ENCODE measurements around the gene SAMD11. TPM values are rescaled to one million over a fixed set of nuclear protein-coding genes. Genes with fewer than 3 reads are reported as not detected.

Gene SAMD11
- total RNA-seq, 4 donors from 2014 or later: 14.2 to 21.2 (median 17.4) TPM

GRCh38 chr1:978069-978834 is 54.5 kb downstream of the SAMD11 start:
- ATAC-seq: no peak
- no CpG with 5 or more reads among the region's 44 CpGs for WGBS, 2 donors (ENCODE audit: low coverage in 1 of 2)
- Histone ChIP-seq H3K4me3 (no peak overlapping the region), H3K4me1 (peaks cover 0 to 14% (median 5%) of the 10 kb centered on the region in 3 donors), H3K36me3 (no peaks in the 10 kb centered on the region), H3K27ac (no peak overlapping the region), H3K27me3 (peaks cover 74% of the 10 kb centered on the region), H3K9me3 (no peaks in the 10 kb centered on the region)
- TF ChIP-seq POLR2A (IDR thresholded peaks at IDR 0.05) (no peak), CTCF (IDR thresholded peaks at IDR 0.05) (no peak), POLR2AphosphoS5 (IDR thresholded peaks at IDR 0.05) (no peak), EP300 (IDR thresholded peaks at IDR 0.05) (no peak)

DNA sequence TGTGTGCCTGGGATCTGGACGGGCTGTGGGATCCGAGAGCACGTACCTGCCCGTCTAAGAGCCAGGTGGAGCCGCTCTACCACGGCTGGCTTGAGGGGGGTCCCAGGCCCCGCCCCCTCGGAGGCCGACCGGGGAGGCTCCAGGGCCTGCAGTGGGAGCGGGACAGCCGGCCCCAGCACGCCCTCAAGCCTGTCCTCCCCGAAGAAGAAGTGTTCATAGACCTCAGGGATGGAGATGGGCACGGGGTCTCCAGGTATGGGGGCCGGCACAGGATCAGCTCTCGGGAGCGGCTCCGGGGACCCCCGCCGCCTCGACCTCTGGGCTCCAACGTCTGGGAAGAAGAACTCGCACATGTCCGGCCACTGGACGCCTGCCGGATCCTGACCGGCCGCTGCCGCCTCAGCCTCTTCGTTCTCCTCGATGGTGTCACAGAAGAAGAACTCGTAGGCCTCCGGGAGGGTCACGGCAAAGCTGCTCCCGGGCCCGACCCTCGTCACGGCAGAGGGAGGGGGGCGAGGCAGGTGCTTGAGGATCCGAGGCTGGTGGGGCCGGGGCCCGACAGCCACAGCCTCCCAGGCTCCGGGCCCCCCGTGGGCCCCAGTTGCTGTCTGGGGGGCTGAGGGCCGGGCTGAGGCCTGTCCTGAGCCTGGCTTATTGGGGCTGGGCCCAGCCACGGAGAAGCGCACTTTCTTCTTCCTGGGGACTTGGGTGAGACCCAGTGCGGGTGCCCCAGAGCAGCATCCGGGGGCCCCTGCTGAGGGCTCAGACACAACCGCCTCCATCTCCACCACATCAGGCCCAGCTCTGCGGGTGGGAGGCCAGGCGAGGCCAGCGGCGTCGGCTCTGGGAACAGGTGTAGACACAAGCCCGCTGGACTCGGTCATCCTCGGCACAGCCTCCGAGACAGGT is 55.4 kb downstream of the SAMD11 start:
- no peak for TF ChIP-seq POLR2A (IDR thresholded peaks at IDR 0.05)
- no peak for TF ChIP-seq CTCF (IDR thresholded peaks at IDR 0.05)
- TF ChIP-seq EP300 (IDR thresholded peaks at IDR 0.05): no peak
- TF ChIP-seq POLR2AphosphoS5 (IDR thresholded peaks at IDR 0.05): no peak
- no peak overlapping the region for H3K4me3 ChIP-seq
- H3K27me3 ChIP-seq: peaks cover 74% of the 10 kb centered on the region
- no peak for ATAC-seq
- WGBS, 2 donors (ENCODE audit: low coverage in 1 of 2): 100% methylated on average over 1 of the region's 60 CpGs; no CpG with 5 or more reads in 1 of the 2 donors
- H3K9me3 ChIP-seq: no peaks in the 10 kb centered on the region
- no peaks in the 10 kb centered on the region for H3K36me3 ChIP-seq
- H3K4me1 ChIP-seq: peaks cover 0 to 18% (median 5%) of the 10 kb centered on the region in 3 donors
- H3K27ac ChIP-seq: no peak overlapping the region

DNA sequence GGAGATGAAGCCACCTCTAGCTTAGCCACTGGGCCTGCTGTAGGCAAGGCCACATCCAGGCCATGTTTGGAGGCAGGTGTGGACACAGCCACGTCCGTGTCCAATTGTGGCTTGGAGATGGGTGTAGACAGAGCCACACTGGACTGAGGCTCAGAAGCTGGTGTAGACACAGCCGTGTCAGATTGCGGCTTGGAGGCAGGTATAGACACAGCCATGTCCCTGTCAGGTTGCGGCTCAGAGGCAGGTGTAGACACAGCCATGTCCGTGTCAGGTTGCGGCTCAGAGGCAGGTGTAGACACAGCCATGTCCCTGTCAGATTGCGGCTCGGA is 56.0 kb downstream of the SAMD11 start:
- H3K36me3 ChIP-seq: no peaks in the 10 kb centered on the region
- H3K4me3 ChIP-seq: no peak overlapping the region
- H3K9me3 ChIP-seq: no peaks in the 10 kb centered on the region
- no peak for ATAC-seq
- peaks cover 0 to 22% (median 7%) of the 10 kb centered on the region in 3 donors for H3K4me1 ChIP-seq
- peaks cover 74% of the 10 kb centered on the region for H3K27me3 ChIP-seq
- WGBS, 2 donors (ENCODE audit: low coverage in 1 of 2): 100% methylated on average over 4 of the region's 9 CpGs; no CpG with 5 or more reads in 1 of the 2 donors
- no peak overlapping the region for H3K27ac ChIP-seq
- TF ChIP-seq POLR2A (IDR thresholded peaks at IDR 0.05) (no peak), EP300 (IDR thresholded peaks at IDR 0.05) (no peak), POLR2AphosphoS5 (IDR thresholded peaks at IDR 0.05) (no peak), CTCF (IDR thresholded peaks at IDR 0.05) (no peak)

DNA sequence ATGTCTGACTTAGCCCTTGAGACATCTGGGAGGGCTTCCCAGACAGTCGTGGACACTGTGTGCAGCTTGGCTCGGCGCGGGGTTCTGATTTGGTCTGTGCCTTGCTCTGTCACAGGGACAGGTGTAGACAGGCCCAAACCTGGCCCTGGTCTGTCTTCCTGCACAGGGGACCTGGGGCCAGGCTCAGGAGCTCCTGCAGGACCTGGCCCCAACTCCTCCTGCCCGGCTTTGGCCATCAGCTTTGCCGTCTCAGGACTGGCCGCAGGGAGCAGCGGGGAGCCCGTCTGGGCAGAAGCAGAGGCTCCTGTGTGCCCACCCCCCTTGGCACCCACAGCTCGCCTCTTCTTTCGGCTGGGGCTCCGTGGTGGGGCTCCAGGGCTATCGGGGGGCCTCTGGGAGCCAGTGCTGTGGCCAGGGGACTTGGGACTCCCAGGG is 56.4 kb downstream of the SAMD11 start:
- Histone ChIP-seq H3K9me3 (no peaks in the 10 kb centered on the region), H3K36me3 (no peaks in the 10 kb centered on the region), H3K4me3 (no peak overlapping the region), H3K27me3 (peaks cover 74% of the 10 kb centered on the region), H3K4me1 (peaks cover 0 to 22% (median 7%) of the 10 kb centered on the region in 3 donors), H3K27ac (no peak overlapping the region)
- no peak for ATAC-seq
- WGBS, 2 donors (ENCODE audit: low coverage in 1 of 2): 65% methylated on average over 4 of the region's 13 CpGs; no CpG with 5 or more reads in 1 of the 2 donors
- TF ChIP-seq EP300 (IDR thresholded peaks at IDR 0.05): no peak
- TF ChIP-seq POLR2A (IDR thresholded peaks at IDR 0.05): no peak
- no peak for TF ChIP-seq POLR2AphosphoS5 (IDR thresholded peaks at IDR 0.05)
- TF ChIP-seq CTCF (IDR thresholded peaks at IDR 0.05): no peak

Measured in gastroesophageal sphincter (tissue), 4 donors.